HepG2 (cell line): ENCODE measurements around the gene GNAS. TPM values are rescaled to one million over a fixed set of nuclear protein-coding genes. Genes with fewer than 3 reads are reported as not detected.

Experiments
- HNRNPLL ChIP-seq: fragments of 200-400 bp; formaldehyde crosslinking; IDR thresholded peaks from 2 replicates; pipeline ENCODE4 v1.6.1; 2017; ENCODE audit warnings: mild to moderate bottlenecking, low read depth, low read length; ENCODE audit not compliant: poor library complexity, severe bottlenecking
- IRF2 ChIP-seq: IDR thresholded peaks from 2 replicates; pipeline ENCODE4 v1.6.1; 2018; ENCODE audit warnings: missing genetic modification reagents, missing compliant biosample characterization
- ISL2 ChIP-seq: sonication (generic); formaldehyde crosslinking; IDR thresholded peaks from 2 replicates; pipeline ENCODE4 v1.5.0; 2020; ENCODE audit warnings: missing genetic modification reagents
- MTA1 ChIP-seq: sonication (generic); formaldehyde crosslinking; IDR thresholded peaks from 2 replicates; pipeline ENCODE4 v1.4.0; 2020; ENCODE audit warnings: missing genetic modification reagents, mild to moderate bottlenecking, borderline replicate concordance
- POLR2G ChIP-seq: fragments of 200-400 bp; formaldehyde crosslinking; IDR thresholded peaks from 2 replicates; pipeline ENCODE4 v1.6.1; 2018; ENCODE audit warnings: mild to moderate bottlenecking, low read depth, low read length, moderate library complexity
- RBFOX2 ChIP-seq: fragments of 200-400 bp; formaldehyde crosslinking; IDR thresholded peaks from 2 replicates; pipeline ENCODE4 v1.6.1; 2017; ENCODE audit warnings: low read depth, mild to moderate bottlenecking, low read length
- SAP130 ChIP-seq: IDR thresholded peaks from 2 replicates; pipeline ENCODE4 v1.6.1; 2016; ENCODE audit warnings: low read depth
- SPEN ChIP-seq: sonication (generic); formaldehyde crosslinking; IDR thresholded peaks from 2 replicates; pipeline ENCODE4 v1.5.1; 2020; ENCODE audit warnings: low read depth, mild to moderate bottlenecking, missing genetic modification reagents
- ZNF10 ChIP-seq: sonication (generic); formaldehyde crosslinking; IDR thresholded peaks from 2 replicates; pipeline ENCODE4 v1.4.0; 2020; ENCODE audit warnings: mild to moderate bottlenecking, low read depth, missing genetic modification reagents, borderline replicate concordance
- ZNF232 ChIP-seq: sonication (generic); formaldehyde crosslinking; IDR thresholded peaks from 2 replicates; pipeline ENCODE4 v1.4.0; 2020; ENCODE audit warnings: missing genetic modification reagents, borderline replicate concordance
- ZNF781 ChIP-seq: sonication (generic); formaldehyde crosslinking; IDR thresholded peaks from 2 replicates; pipeline ENCODE4 v1.5.1; 2020; ENCODE audit warnings: borderline replicate concordance, mild to moderate bottlenecking, missing genetic modification reagents; ENCODE audit errors: not compliant biosample characterization
- polyA plus RNA-seq, 8 experiments: library from polyadenylated mRNA; depleted of rRNA in 3 of 8; stranded (reverse) in 7 of 8; unstranded in 1 of 8; fragments of >200 nt; fragmentation: Illumina TruSeq in 4 of 8; extraction: Trizol in 4 of 8; gene quantifications; 2 replicates each; pipeline versions ENCODE4 v1.2.1 to v1.2.3, GENCODE V29; 2011 to 2016; ENCODE audit warnings: low read depth in 4 of 8, missing spikeins in 1 of 8, mixed read lengths in 1 of 8; ENCODE audit not compliant: insufficient read depth in 1 of 8
- total RNA-seq, 5 experiments: library from RNA; depleted of rRNA; stranded (reverse); fragments of >200 nt; fragmentation: Illumina TruSeq; extraction: Trizol; gene quantifications; 2 replicates each; pipeline ENCODE4 v1.2.3, GENCODE V29; 2016; ENCODE audit warnings: low read depth in 1 of 5
- TF ChIP-seq, protein P1 (sequence below): IDR thresholded peaks from 2 replicates; pipeline ENCODE4 v1.6.1; 2012; ENCODE audit warnings: inconsistent platforms
- TF ChIP-seq, protein P2 (sequence below): sonication (generic); formaldehyde crosslinking; IDR thresholded peaks from 2 replicates; pipeline ENCODE4 v1.8.1; 2022; ENCODE audit warnings: low read depth, mild to moderate bottlenecking, missing genetic modification reagents
- TF ChIP-seq, protein P3 (sequence below): sonication (generic); formaldehyde crosslinking; IDR thresholded peaks from 2 replicates; pipeline ENCODE4 v1.5.1; 2020; ENCODE audit warnings: mild to moderate bottlenecking, missing genetic modification reagents, moderate library complexity
- TF ChIP-seq, protein P4 (sequence below): sonication (generic); formaldehyde crosslinking; IDR thresholded peaks from 2 replicates; pipeline ENCODE4 v1.5.1; 2020; ENCODE audit warnings: missing genetic modification reagents, mild to moderate bottlenecking, borderline replicate concordance

The GNAS gene
- total and polyA plus RNA-seq, 2 of the 13 experiments (the other 11 are each of a cell fraction or from before 2014, with no cell fraction given), result 407 to 1,008 TPM

DNA sequence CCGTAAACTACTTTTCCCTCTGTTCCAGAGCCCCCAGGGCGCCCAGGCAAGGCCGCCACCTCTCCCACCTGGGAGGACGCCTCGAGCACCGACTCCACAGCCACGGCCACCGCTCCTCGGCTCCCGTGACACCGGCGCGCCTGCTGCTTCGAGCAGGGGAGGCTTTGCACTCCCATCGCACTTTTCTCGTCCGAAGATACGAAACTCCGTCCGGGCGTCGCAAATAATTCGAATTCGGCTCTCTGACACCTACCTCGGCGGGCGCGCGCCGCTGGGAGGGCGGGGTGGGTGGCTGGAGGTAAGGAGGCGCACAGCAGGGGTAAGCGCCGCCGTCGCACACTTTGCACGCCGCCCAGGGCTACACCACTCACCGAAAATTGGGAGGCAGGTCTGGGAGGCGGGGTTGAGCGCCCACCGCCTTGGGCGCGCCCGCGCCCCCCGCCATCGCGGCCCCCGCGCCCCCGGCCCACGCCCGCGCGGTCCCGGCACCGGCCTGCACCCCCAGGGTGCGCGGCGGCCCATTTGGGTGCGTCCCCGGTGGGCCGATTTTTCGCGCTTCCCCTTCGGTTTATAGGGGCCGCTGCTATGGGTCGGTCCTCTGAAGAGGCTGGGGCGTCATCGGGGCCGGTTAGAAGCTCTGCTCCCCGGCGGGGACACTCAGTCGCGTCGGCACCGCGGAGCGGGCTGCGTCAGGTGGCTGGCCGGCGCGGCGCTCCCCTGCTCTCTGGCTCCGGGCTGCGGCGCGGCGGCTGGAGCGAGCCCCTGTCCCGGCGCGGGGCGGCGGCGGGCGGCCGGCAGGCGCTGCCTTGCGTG is 36.2 kb downstream of the GNAS start (continued):
- TF ChIP-seq, protein P1, sequence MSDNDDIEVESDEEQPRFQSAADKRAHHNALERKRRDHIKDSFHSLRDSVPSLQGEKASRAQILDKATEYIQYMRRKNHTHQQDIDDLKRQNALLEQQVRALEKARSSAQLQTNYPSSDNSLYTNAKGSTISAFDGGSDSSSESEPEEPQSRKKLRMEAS, result peak; percentile 29; the same call in 1 of the 2 replicates
- peak; percentile 79; the same call in 1 of the 2 replicates for TF ChIP-seq MTA1 (CRISPR knock-in tag)
- TF ChIP-seq, protein P2, sequence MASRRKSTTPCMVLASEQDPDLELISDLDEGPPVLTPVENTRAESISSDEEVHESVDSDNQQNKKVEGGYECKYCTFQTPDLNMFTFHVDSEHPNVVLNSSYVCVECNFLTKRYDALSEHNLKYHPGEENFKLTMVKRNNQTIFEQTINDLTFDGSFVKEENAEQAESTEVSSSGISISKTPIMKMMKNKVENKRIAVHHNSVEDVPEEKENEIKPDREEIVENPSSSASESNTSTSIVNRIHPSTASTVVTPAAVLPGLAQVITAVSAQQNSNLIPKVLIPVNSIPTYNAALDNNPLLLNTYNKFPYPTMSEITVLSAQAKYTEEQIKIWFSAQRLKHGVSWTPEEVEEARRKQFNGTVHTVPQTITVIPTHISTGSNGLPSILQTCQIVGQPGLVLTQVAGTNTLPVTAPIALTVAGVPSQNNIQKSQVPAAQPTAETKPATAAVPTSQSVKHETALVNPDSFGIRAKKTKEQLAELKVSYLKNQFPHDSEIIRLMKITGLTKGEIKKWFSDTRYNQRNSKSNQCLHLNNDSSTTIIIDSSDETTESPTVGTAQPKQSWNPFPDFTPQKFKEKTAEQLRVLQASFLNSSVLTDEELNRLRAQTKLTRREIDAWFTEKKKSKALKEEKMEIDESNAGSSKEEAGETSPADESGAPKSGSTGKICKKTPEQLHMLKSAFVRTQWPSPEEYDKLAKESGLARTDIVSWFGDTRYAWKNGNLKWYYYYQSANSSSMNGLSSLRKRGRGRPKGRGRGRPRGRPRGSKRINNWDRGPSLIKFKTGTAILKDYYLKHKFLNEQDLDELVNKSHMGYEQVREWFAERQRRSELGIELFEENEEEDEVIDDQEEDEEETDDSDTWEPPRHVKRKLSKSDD (CRISPR knock-in tag), result peak; percentile 50; the same call in 1 of the 2 replicates
- peak; percentile 57; the same call in 1 of the 2 replicates for TF ChIP-seq ZNF232 (CRISPR knock-in tag)
- TF ChIP-seq SAP130, result peak; percentile 77
- TF ChIP-seq, protein P3, sequence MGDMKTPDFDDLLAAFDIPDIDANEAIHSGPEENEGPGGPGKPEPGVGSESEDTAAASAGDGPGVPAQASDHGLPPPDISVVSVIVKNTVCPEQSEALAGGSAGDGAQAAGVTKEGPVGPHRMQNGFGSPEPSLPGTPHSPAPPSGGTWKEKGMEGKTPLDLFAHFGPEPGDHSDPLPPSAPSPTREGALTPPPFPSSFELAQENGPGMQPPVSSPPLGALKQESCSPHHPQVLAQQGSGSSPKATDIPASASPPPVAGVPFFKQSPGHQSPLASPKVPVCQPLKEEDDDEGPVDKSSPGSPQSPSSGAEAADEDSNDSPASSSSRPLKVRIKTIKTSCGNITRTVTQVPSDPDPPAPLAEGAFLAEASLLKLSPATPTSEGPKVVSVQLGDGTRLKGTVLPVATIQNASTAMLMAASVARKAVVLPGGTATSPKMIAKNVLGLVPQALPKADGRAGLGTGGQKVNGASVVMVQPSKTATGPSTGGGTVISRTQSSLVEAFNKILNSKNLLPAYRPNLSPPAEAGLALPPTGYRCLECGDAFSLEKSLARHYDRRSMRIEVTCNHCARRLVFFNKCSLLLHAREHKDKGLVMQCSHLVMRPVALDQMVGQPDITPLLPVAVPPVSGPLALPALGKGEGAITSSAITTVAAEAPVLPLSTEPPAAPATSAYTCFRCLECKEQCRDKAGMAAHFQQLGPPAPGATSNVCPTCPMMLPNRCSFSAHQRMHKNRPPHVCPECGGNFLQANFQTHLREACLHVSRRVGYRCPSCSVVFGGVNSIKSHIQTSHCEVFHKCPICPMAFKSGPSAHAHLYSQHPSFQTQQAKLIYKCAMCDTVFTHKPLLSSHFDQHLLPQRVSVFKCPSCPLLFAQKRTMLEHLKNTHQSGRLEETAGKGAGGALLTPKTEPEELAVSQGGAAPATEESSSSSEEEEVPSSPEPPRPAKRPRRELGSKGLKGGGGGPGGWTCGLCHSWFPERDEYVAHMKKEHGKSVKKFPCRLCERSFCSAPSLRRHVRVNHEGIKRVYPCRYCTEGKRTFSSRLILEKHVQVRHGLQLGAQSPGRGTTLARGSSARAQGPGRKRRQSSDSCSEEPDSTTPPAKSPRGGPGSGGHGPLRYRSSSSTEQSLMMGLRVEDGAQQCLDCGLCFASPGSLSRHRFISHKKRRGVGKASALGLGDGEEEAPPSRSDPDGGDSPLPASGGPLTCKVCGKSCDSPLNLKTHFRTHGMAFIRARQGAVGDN (CRISPR knock-in tag), result peak; percentile 80
- peak; percentile 19 for TF ChIP-seq HNRNPLL
- TF ChIP-seq, protein P4, sequence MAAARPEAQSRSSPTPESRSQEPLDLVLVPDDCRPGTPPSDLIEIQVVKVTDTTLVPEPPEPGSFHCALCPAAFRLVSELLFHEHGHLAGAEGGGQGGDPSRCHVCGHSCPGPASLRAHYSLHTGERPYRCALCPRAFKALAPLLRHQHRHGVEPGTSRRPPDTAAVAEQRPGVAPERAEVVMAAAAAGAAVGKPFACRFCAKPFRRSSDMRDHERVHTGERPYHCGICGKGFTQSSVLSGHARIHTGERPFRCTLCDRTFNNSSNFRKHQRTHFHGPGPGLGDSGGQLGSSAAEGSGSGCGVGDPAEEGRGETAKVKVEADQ (CRISPR knock-in tag), result 0 out of 2 replicates have a peak, but pooled peaks have one; percentile 47
- TF ChIP-seq SPEN (CRISPR knock-in tag), result peak; percentile 54; the same call in 1 of the 2 replicates
- TF ChIP-seq POLR2G, result peak; percentile 98
- peak; percentile 92 for TF ChIP-seq RBFOX2
- no peak for TF ChIP-seq ZNF10
- TF ChIP-seq IRF2 (CRISPR knock-in tag), result 0 out of 2 replicates have a peak, but pooled peaks have one; percentile 17
- peak; percentile 26; the same call in 1 of the 2 replicates for TF ChIP-seq ISL2 (CRISPR knock-in tag)
- TF ChIP-seq ZNF781 (CRISPR knock-in tag), result no peak
